Large intestine (tissue), 3 donors: ENCODE results near the gene NFASC. TPM values are rescaled to one million over a fixed set of nuclear protein-coding genes. Genes with fewer than 3 reads are reported as not detected.

Experiments
- DNase-seq, 2 donors: peaks; one replicate each; pipeline versions ENCODE4 v3.0.0 to v3.0.0-alpha.2; 2013
- H3K27ac ChIP-seq: one replicate; pipeline ENCODE4 v1.5.1; 2013; ENCODE audit warnings: low read length
- H3K27me3 ChIP-seq: 2 replicates; pipeline ENCODE4 v1.6.1; 2013; ENCODE audit warnings: low read length; ENCODE audit not compliant: control insufficient read depth, insufficient read depth
- H3K36me3 ChIP-seq: 2 replicates; pipeline ENCODE4 v1.6.1; 2013; ENCODE audit warnings: low read length; ENCODE audit not compliant: control insufficient read depth, insufficient read depth
- H3K4me1 ChIP-seq: one replicate; pipeline ENCODE4 v1.6.1; 2013; ENCODE audit warnings: low read length; ENCODE audit not compliant: control insufficient read depth, insufficient read depth
- H3K4me3 ChIP-seq: one replicate; pipeline ENCODE4 v1.5.1; 2013; ENCODE audit warnings: low read length
- H3K9me3 ChIP-seq: one replicate; pipeline ENCODE4 v1.6.1; 2013; ENCODE audit warnings: mild to moderate bottlenecking, low read depth, low read length, moderate library complexity; ENCODE audit not compliant: control insufficient read depth
- WGBS: methylation state at CpG from one replicate; pipeline ENCODE4 v1.1.5; 2013; ENCODE audit warnings: low lambda C conversion rate; ENCODE audit not compliant: insufficient coverage; 5-methylcytosine and 5-hydroxymethylcytosine counted together
- polyA plus RNA-seq: library from polyadenylated mRNA; unstranded; fragments of 120-200 nt; gene quantifications from one replicate; pipeline ENCODE4 v1.2.1, GENCODE V29; 2013

Gene NFASC
- polyA plus RNA-seq, 1 donor, result 10.1 TPM

GRCh38 chr1:204989266-204990058, 118.8 kb downstream of the NFASC start:
- H3K27ac ChIP-seq, result no peak overlapping the region
- peak; percentile 58 to 63 for DNase-seq
- WGBS, result 83% methylated on average over 1 of the region's 16 CpGs

GRCh38 chr1:204990059-204990664, 119.5 kb downstream of the NFASC start:
- no peak for DNase-seq
- no peaks in the 10 kb centered on the region for H3K36me3 ChIP-seq
- H3K4me1 ChIP-seq, result no peaks in the 10 kb centered on the region

More at GRCh38 chr1:204989266-204990058, 118.8 kb downstream of the NFASC start:
- Histone ChIP-seq H3K27me3 (peaks cover 3% of the 10 kb centered on the region), H3K36me3 (no peaks in the 10 kb centered on the region), H3K4me1 (no peaks in the 10 kb centered on the region), H3K4me3 (no peak overlapping the region), H3K9me3 (no peaks in the 10 kb centered on the region)

GRCh38 chr1:204990721-204991341, 120.2 kb downstream of the NFASC start:
- Histone ChIP-seq H3K27ac (no peak overlapping the region), H3K27me3 (peaks cover 3% of the 10 kb centered on the region), H3K4me1 (peaks cover 4% of the 10 kb centered on the region), H3K9me3 (no peaks in the 10 kb centered on the region), H3K36me3 (no peaks in the 10 kb centered on the region), H3K4me3 (no peak overlapping the region)
- no peak for DNase-seq
- 80% methylated on average over 1 of the region's 11 CpGs for WGBS

More at GRCh38 chr1:204990059-204990664, 119.5 kb downstream of the NFASC start:
- no peak overlapping the region for H3K4me3 ChIP-seq
- H3K27ac ChIP-seq, result no peak overlapping the region
- no CpG with 5 or more reads among the region's 3 CpGs for WGBS
- H3K27me3 ChIP-seq, result peaks cover 3% of the 10 kb centered on the region
- H3K9me3 ChIP-seq, result no peaks in the 10 kb centered on the region

- Histone ChIP-seq H3K4me3 (no peak overlapping the region), H3K36me3 (no peaks in the 10 kb centered on the region), H3K4me1 (peaks cover 4% of the 10 kb centered on the region), H3K27me3 (peaks cover 3% of the 10 kb centered on the region), H3K9me3 (no peaks in the 10 kb centered on the region), H3K27ac (no peak overlapping the region)
- no CpG with 5 or more reads among the region's 11 CpGs for WGBS
- DNase-seq, result no peak
These were observed 120.7 kb downstream of the NFASC start for GRCh38 chr1:204991342-204991844.

GRCh38 chr1:204992201-204992997, 121.7 kb downstream of the NFASC start:
- peaks cover 3% of the 10 kb centered on the region for H3K27me3 ChIP-seq
- WGBS, result 87% methylated on average over 3 of the region's 13 CpGs
- DNase-seq, result no peak
- H3K27ac ChIP-seq, result no peak overlapping the region
- no peaks in the 10 kb centered on the region for H3K36me3 ChIP-seq
- no peak overlapping the region for H3K4me3 ChIP-seq
- peaks cover 4% of the 10 kb centered on the region for H3K4me1 ChIP-seq
- no peaks in the 10 kb centered on the region for H3K9me3 ChIP-seq

- Histone ChIP-seq H3K36me3 (no peaks in the 10 kb centered on the region), H3K4me1 (peaks cover 6% of the 10 kb centered on the region), H3K4me3 (no peak overlapping the region), H3K27ac (no peak overlapping the region), H3K27me3 (peaks cover 3% of the 10 kb centered on the region), H3K9me3 (no peaks in the 10 kb centered on the region)
- no CpG with 5 or more reads among the region's 10 CpGs for WGBS
- no peak for DNase-seq
These were observed 122.3 kb downstream of the NFASC start for GRCh38 chr1:204992998-204993314.

- no peaks in the 10 kb centered on the region for H3K9me3 ChIP-seq
- H3K27ac ChIP-seq, result no peak overlapping the region
- no peak for DNase-seq
- H3K4me1 ChIP-seq, result peaks cover 6% of the 10 kb centered on the region
- H3K4me3 ChIP-seq, result no peak overlapping the region
- no CpG with 5 or more reads among the region's 10 CpGs for WGBS
- peaks cover 3% of the 10 kb centered on the region for H3K27me3 ChIP-seq
- H3K36me3 ChIP-seq, result no peaks in the 10 kb centered on the region
These were observed 123.6 kb downstream of the NFASC start for GRCh38 chr1:204994086-204994862.

- no peak overlapping the region for H3K27ac ChIP-seq
These were observed 126.3 kb downstream of the NFASC start for GRCh38 chr1:204996981-204997380.

GRCh38 chr1:204997591-204998355, 127.1 kb downstream of the NFASC start:
- no peaks in the 10 kb centered on the region for H3K36me3 ChIP-seq
- H3K27me3 ChIP-seq, result no peaks in the 10 kb centered on the region
- DNase-seq, result peak; percentile 38 to 42
- WGBS, result no CpG with 5 or more reads among the region's 16 CpGs
- H3K27ac ChIP-seq, result no peak overlapping the region
- no peak overlapping the region for H3K4me3 ChIP-seq
- no peaks in the 10 kb centered on the region for H3K9me3 ChIP-seq
- peaks cover 6% of the 10 kb centered on the region for H3K4me1 ChIP-seq

More at GRCh38 chr1:204996981-204997380, 126.3 kb downstream of the NFASC start:
- H3K36me3 ChIP-seq, result no peaks in the 10 kb centered on the region
- H3K4me1 ChIP-seq, result peaks cover 6% of the 10 kb centered on the region
- H3K4me3 ChIP-seq, result no peak overlapping the region
- no peaks in the 10 kb centered on the region for H3K27me3 ChIP-seq
- no peak for DNase-seq
- WGBS, result no CpG with 5 or more reads among the region's 22 CpGs
- no peaks in the 10 kb centered on the region for H3K9me3 ChIP-seq
